GM06990 (cell line): ENCODE results near the gene MRTO4.
"Not testable (repeated sequence)": the region's sequence is repeated elsewhere in the genome, so short reads cannot be mapped to it uniquely, and the experiment has no call there.

ENCODE experiments used
- DNase-seq: peaks from one replicate; pipeline ENCODE4 v3.0.0-alpha.2; 2011; ENCODE audit not compliant: insufficient read length; ENCODE audit errors: extremely low read depth
- H3K27me3 ChIP-seq: replicated peaks from 2 replicates; pipeline ENCODE4 v1.6.0; 2011; ENCODE audit warnings: low read length; ENCODE audit not compliant: control insufficient read depth, insufficient read depth
- H3K36me3 ChIP-seq: 2 replicates; pipeline ENCODE4 v1.5.1; 2011; ENCODE audit warnings: low read length; ENCODE audit not compliant: control insufficient read depth, insufficient read depth
- H3K4me3 ChIP-seq: replicated peaks from 2 replicates; pipeline ENCODE4 v1.5.1; 2011; ENCODE audit warnings: low read depth, mild to moderate bottlenecking, control low read depth, low read length
- TF ChIP-seq, protein P1 (sequence below): IDR thresholded peaks from 2 replicates; pipeline ENCODE4 v1.5.1; 2011; ENCODE audit warnings: low read length, control low read depth, mild to moderate bottlenecking, inconsistent platforms; ENCODE audit not compliant: insufficient read depth, poor library complexity, severe bottlenecking

MRTO4 gene

DNA sequence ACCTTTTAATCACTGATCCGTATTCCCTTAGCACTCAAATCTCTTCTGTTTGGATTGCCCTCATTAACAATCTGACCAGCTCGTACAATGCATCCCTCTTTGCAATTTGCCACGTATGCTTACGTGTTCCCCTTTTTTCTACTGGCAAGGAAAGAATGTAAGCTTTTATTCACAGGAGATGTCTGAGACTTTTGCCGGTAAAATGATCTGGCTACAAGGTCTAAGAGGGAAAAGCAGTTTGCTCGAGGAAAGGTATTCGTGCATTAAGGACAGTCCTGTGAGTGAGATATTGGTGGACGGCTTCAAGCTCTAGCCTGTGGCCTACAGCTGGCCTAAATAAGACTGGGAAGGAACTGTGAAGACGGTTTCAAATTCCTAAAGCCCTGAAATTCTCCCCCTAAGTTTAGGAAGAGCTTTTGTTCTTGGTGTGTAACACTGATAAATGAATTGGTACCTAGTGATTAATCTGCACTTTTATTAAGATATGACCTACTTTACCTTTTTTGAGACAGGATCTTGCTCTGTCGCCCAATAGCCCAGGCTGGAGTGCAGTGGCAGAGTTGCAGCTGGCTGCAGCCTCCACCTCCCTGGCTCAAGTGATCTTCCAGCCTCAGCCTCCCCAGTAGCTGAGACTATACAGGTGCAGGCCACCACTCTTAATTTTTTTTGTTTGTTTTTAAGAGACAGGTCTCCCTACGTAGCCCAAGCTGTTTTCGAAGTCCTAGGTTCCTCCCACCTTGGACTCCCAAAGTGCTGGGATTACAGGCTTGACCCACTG lies 40.6 kb upstream of the MRTO4 start:
- TF ChIP-seq, protein P1, sequence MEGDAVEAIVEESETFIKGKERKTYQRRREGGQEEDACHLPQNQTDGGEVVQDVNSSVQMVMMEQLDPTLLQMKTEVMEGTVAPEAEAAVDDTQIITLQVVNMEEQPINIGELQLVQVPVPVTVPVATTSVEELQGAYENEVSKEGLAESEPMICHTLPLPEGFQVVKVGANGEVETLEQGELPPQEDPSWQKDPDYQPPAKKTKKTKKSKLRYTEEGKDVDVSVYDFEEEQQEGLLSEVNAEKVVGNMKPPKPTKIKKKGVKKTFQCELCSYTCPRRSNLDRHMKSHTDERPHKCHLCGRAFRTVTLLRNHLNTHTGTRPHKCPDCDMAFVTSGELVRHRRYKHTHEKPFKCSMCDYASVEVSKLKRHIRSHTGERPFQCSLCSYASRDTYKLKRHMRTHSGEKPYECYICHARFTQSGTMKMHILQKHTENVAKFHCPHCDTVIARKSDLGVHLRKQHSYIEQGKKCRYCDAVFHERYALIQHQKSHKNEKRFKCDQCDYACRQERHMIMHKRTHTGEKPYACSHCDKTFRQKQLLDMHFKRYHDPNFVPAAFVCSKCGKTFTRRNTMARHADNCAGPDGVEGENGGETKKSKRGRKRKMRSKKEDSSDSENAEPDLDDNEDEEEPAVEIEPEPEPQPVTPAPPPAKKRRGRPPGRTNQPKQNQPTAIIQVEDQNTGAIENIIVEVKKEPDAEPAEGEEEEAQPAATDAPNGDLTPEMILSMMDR, result no peak
- DNase-seq, result no peak
- Histone ChIP-seq H3K27me3 (no peaks in the 10 kb centered on the region), H3K4me3 (peak overlapping the region; percentile 71), H3K36me3 (no peaks in the 10 kb centered on the region; the same call in 1 of the 2 replicates)

- no peaks in the 10 kb centered on the region for H3K27me3 ChIP-seq
- no peak for DNase-seq
- H3K36me3 ChIP-seq, result peaks cover 2% of the 10 kb centered on the region; the same call in 1 of the 2 replicates
- TF ChIP-seq, protein P1, result no peak
- H3K4me3 ChIP-seq, result no peak overlapping the region
Measured at GRCh38 chr1:19212167-19212566, 39.4 kb upstream of the MRTO4 start.

DNA sequence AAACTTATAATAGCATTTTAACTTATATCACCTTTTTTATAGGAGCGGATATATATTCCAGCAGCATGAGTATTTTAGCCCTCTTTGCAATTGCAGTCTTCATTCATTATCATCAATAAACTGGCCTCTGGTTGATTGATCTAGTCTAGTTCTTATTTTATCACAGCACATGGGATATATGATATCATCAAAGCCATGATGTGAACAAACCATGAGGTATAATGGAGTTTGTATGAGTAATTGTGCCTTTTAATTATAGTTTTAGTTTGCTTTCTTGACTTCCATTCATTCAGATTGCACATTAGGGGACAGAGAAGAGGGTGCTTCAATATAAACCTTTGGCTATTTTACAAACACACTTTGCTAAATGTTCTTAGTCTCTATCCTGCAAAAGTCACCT lies 38.0 kb upstream of the MRTO4 start:
- Histone ChIP-seq H3K27me3 (no peaks in the 10 kb centered on the region), H3K4me3 (no peak overlapping the region), H3K36me3 (peaks cover 3% of the 10 kb centered on the region; the same call in 1 of the 2 replicates)
- TF ChIP-seq, protein P1, result no peak
- no peak for DNase-seq

DNA sequence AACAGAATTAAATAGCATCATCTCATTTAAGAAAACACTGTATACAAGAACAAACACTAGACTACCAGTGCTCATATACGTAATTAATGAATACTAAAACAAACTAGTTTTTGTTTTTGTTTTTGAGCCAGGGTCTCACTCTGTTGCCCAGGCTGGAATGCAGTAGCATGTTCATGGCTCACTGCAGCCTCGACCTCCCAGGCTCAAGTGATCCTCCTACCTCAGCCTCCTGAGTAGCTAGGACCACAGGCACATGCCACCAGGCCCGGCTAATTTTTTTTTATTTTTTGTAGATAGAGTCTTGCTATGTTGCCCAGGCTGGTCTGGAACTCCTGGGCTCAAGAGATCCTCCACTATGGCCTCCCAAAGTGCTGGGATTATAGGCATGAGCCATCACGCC lies 35.0 kb upstream of the MRTO4 start:
- peaks cover 15% of the 10 kb centered on the region for H3K36me3 ChIP-seq
- H3K4me3 ChIP-seq, result not testable (repeated sequence)

DNA sequence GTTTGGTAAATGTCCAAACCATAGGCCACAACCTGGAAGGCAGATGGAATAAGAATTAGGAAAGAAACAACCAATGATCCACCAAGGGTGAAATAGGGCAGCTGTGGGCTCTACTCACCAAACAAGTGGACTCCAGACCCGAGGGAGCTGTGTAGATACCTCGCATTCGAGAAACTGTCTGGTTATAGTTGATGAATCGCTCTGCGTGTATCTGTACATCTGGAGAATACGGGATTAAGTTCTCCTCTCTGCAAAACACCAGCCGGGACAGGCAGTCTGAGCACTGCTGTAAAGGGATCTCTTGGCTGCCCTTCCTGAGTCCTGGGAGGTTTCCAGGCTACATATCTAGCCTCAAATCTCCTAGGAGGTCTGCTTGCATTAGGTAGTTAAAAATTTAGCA lies 32.2 kb upstream of the MRTO4 start:
- Histone ChIP-seq H3K4me3 (no peak overlapping the region), H3K36me3 (peaks cover 32% of the 10 kb centered on the region), H3K27me3 (no peaks in the 10 kb centered on the region)
- no peak for DNase-seq
- TF ChIP-seq, protein P1, result no peak

More for the DNA sequence above, 35.0 kb upstream of the MRTO4 start:
- H3K27me3 ChIP-seq, DNase-seq: not testable (repeated sequence)

DNA sequence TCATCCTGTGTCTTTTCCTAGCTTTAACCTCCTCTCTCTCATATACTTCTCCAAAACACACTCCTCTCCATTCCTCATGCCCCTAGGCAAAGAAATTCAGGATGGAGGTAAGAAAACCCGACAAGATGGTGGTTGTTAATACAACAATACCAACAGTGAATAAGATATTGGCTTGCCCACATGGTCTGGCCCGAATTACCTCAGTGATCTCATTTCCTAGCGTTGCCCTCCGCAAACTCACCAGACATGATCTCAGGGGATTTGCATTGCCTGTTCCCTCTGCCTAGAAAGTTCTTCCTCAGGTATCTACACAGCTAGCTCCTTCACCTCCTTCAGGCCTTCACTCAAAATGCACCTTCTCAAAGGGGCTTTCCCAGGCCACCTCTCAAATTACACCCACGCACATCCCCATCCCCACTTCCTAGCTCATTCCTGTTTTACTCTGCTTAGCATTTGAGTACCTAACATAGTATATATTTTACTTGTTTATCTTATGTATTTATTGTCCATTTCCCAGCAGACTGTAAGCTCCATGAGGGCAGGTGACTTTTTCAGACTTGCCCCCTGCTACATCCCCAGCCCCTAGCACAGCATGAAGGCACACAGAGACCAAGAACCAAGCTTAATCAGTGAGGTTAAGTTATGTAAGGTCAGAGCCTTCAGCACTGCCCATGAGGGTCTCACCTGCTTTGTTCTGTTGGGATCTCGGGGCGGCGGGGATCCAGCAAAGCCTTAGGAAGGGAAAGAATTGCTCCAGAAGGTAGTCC lies 31.3 kb upstream of the MRTO4 start:
- no peak overlapping the region for H3K4me3 ChIP-seq

More for the DNA sequence above, 31.3 kb upstream of the MRTO4 start:
- peaks cover 35% of the 10 kb centered on the region for H3K36me3 ChIP-seq
- DNase-seq, result no peak
- TF ChIP-seq, protein P1, result no peak
- no peaks in the 10 kb centered on the region for H3K27me3 ChIP-seq
